Measurements from ENCODE around the gene LDHAL6A. TPM values are rescaled to one million over a fixed set of nuclear protein-coding genes. Genes with fewer than 3 reads are reported as not detected.

LDHAL6A gene
- total RNA-seq, 1 experiment from 2014 or later = not detected

DNA sequence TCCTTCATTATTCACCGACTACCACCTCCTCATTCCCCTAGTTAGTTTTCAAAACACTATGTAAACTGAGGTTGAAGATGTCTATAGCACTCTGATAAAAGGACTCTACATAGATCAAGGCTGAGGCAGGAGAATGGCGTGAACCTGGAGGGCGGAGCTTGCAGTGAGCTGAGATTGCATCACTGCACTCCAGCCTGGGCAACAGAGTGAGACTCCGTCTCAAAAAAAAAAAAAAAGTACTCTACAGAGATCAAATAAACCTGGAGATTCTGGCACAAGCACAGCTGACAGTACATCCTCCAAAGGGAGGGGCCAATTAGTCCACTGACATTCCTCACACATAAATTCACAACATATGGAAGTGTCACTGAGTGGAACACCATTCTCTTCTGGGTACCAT lies 40.0 kb downstream of the LDHAL6A start:
- peaks cover 0 to 2% of the 10 kb centered on the region in 2 experiments; a peak in 1 of 4 replicates for H3K36me3 ChIP-seq (ENCODE audit: control insufficient read depth in 1 of 2, insufficient read depth in 2 of 2, low read length in 2 of 2)
- CTCF ChIA-PET = no interaction called here

DNA sequence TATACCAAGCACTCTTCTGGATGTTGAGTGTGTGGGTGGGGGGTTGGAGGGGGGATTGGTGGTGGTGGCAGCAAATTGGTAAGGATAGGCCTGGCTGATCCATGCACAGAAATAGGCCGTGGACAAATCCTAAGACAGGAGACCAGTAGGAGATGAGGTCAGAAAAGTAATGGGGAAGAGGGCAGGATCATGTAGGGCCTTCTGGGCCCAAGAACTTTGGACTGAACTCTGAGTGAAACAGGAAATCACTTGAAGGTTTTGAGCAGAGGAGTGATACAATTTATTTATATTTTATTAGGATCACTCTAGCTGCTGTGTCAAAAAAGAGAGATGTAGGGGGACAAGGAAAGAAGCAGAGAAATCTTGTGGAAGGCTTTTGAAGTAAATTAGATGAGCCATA lies 42.4 kb downstream of the LDHAL6A start:
- CTCF ChIA-PET = no interaction called here
- Histone ChIP-seq H3K79me2 (ENCODE audit: insufficient read depth, low read length) (no peaks in the 10 kb centered on the region), H3K4me1 (ENCODE audit: control insufficient read depth in 1 of 2, insufficient read depth in 2 of 2, low read length in 2 of 2) (peaks cover 0 to 6% of the 10 kb centered on the region in 2 experiments; a peak in 1 of 4 replicates), H3K27me3 (ENCODE audit: insufficient read depth, low read length) (no peaks in the 10 kb centered on the region), H3K9ac (ENCODE audit: low read length) (no peak overlapping the region), H3K9me3 (ENCODE audit: control insufficient read depth in 1 of 2, insufficient read depth in 1 of 2, low read depth in 1 of 2, low read length in 2 of 2) (no peaks in the 10 kb centered on the region), H3K36me3 (ENCODE audit: control insufficient read depth in 1 of 2, insufficient read depth in 2 of 2, low read length in 2 of 2) (peaks cover 3 to 10% of the 10 kb centered on the region in 2 experiments; a peak in 2 of 4 replicates), H3K4me2 (ENCODE audit: low read length) (no peak overlapping the region), H4K20me1 (ENCODE audit: insufficient read depth) (no peaks in the 10 kb centered on the region), H3K9me2 (ENCODE audit: insufficient read depth) (no peaks in the 10 kb centered on the region), H3K27ac (ENCODE audit: low read depth, low read length) (no peak overlapping the region), H3K4me3 (replicated peaks in 1 of 2; ENCODE audit: low read depth in 1 of 2, low read length in 2 of 2) (no peak overlapping the region), H2AFZ (ENCODE audit: low read depth, low read length, poor library complexity, severe bottlenecking) (no peak overlapping the region)
- TF ChIP-seq, protein P1, sequence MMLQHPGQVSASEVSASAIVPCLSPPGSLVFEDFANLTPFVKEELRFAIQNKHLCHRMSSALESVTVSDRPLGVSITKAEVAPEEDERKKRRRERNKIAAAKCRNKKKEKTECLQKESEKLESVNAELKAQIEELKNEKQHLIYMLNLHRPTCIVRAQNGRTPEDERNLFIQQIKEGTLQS (IDR thresholded peaks at IDR 0.05) = no peak
- TF ChIP-seq CBX3 (IDR thresholded peaks at IDR 0.05; ENCODE audit: low read depth) (no peak), SIN3A (IDR thresholded peaks at IDR 0.05; ENCODE audit: low read depth) (no peak), ZNF274 (IDR thresholded peaks at IDR 0.05; ENCODE audit: low read depth, low read length) (no peak), POLR2A (IDR thresholded peaks at IDR 0.05; ENCODE audit: borderline replicate concordance, extremely low read depth, insufficient read depth, insufficient read length) (no peak)
- intact Hi-C loops (cut with micrococcal nuclease) = no loop called here
- RAD21 ChIA-PET (ENCODE audit: low non-redundant PET in 1 of 2, low total read pairs in 2 of 2, uncharacterized antibody in 2 of 2, unreplicated experiment in 2 of 2) = no interaction called here
- BruUV-seq (replicated peaks) = no TSS peak
- no peak for ATAC-seq
- DNase-seq (ENCODE audit: low read depth, low spot score) = no peak
- POLR2A ChIA-PET = no interaction called here

More for the DNA sequence above, 40.0 kb downstream of the LDHAL6A start:
- no peak for DNase-seq (ENCODE audit: low read depth, low spot score)
- H3K79me2 ChIP-seq (ENCODE audit: insufficient read depth, low read length) = no peaks in the 10 kb centered on the region
- H3K4me2 ChIP-seq (ENCODE audit: low read length) = no peak overlapping the region
- H3K4me3 ChIP-seq (replicated peaks in 1 of 2; ENCODE audit: low read depth in 1 of 2, low read length in 2 of 2) = no peak overlapping the region
- no peaks in the 10 kb centered on the region for H4K20me1 ChIP-seq (ENCODE audit: insufficient read depth)
- ChIA-PET POLR2A (interaction anchor here (0.7 kb wide), 1 partner anchor 112 kb away, joined by 3 read pairs; no protein-coding TSS in a partner anchor), RAD21 (ENCODE audit: low non-redundant PET in 1 of 2, low total read pairs in 2 of 2, uncharacterized antibody in 2 of 2, unreplicated experiment in 2 of 2) (no interaction called here)
- intact Hi-C loops (cut with micrococcal nuclease) = no loop called here
- no peaks in the 10 kb centered on the region for H3K9me3 ChIP-seq (ENCODE audit: control insufficient read depth in 1 of 2, insufficient read depth in 1 of 2, low read depth in 1 of 2, low read length in 2 of 2)
- H3K27ac ChIP-seq (ENCODE audit: low read depth, low read length) = no peak overlapping the region
- no peaks in the 10 kb centered on the region for H3K9me2 ChIP-seq (ENCODE audit: insufficient read depth)
- BruUV-seq (replicated peaks) = no TSS peak
- TF ChIP-seq TCF7L2 (IDR thresholded peaks at IDR 0.05; ENCODE audit: borderline replicate concordance, extremely low read depth, insufficient read depth, insufficient read length) (no peak), FOSL1 (IDR thresholded peaks at IDR 0.05; ENCODE audit: low read depth) (no peak), SIN3A (IDR thresholded peaks at IDR 0.05; ENCODE audit: low read depth) (no peak), POLR2AphosphoS5 (IDR thresholded peaks at IDR 0.05; ENCODE audit: low read depth, low read length) (no peak), SP1 (IDR thresholded peaks at IDR 0.05; ENCODE audit: low read depth) (no peak), EZH2 (IDR thresholded peaks at IDR 0.05) (no peak), RAD21 (IDR thresholded peaks at IDR 0.05; ENCODE audit: low read depth) (no peak)
- TF ChIP-seq, protein P1 (IDR thresholded peaks at IDR 0.05) = no peak
- TF ChIP-seq, protein P2, sequence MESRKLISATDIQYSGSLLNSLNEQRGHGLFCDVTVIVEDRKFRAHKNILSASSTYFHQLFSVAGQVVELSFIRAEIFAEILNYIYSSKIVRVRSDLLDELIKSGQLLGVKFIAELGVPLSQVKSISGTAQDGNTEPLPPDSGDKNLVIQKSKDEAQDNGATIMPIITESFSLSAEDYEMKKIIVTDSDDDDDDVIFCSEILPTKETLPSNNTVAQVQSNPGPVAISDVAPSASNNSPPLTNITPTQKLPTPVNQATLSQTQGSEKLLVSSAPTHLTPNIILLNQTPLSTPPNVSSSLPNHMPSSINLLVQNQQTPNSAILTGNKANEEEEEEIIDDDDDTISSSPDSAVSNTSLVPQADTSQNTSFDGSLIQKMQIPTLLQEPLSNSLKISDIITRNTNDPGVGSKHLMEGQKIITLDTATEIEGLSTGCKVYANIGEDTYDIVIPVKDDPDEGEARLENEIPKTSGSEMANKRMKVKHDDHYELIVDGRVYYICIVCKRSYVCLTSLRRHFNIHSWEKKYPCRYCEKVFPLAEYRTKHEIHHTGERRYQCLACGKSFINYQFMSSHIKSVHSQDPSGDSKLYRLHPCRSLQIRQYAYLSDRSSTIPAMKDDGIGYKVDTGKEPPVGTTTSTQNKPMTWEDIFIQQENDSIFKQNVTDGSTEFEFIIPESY (IDR thresholded peaks at IDR 0.05; ENCODE audit: extremely low read depth, insufficient replicate concordance, low read length) = no peak
- no peak overlapping the region for H2AFZ ChIP-seq (ENCODE audit: low read depth, low read length, poor library complexity, severe bottlenecking)
- ATAC-seq = no peak
- H3K4me1 ChIP-seq (ENCODE audit: control insufficient read depth in 1 of 2, insufficient read depth in 2 of 2, low read length in 2 of 2) = peaks cover 0 to 6% of the 10 kb centered on the region in 2 experiments; a peak in 1 of 4 replicates
- no peaks in the 10 kb centered on the region for H3K27me3 ChIP-seq (ENCODE audit: insufficient read depth, low read length)
- H3K9ac ChIP-seq (ENCODE audit: low read length) = no peak overlapping the region
